ENCODE data around the gene C2orf68. TPM values are rescaled to one million over a fixed set of nuclear protein-coding genes. Genes with fewer than 3 reads are reported as not detected.

C2orf68 gene
- total and polyA plus RNA-seq, 9 of the 15 experiments (the other 6 are each of a cell fraction or from before 2014, with no cell fraction given), result 22.1 to 50.0 (median 31.8) TPM

DNA sequence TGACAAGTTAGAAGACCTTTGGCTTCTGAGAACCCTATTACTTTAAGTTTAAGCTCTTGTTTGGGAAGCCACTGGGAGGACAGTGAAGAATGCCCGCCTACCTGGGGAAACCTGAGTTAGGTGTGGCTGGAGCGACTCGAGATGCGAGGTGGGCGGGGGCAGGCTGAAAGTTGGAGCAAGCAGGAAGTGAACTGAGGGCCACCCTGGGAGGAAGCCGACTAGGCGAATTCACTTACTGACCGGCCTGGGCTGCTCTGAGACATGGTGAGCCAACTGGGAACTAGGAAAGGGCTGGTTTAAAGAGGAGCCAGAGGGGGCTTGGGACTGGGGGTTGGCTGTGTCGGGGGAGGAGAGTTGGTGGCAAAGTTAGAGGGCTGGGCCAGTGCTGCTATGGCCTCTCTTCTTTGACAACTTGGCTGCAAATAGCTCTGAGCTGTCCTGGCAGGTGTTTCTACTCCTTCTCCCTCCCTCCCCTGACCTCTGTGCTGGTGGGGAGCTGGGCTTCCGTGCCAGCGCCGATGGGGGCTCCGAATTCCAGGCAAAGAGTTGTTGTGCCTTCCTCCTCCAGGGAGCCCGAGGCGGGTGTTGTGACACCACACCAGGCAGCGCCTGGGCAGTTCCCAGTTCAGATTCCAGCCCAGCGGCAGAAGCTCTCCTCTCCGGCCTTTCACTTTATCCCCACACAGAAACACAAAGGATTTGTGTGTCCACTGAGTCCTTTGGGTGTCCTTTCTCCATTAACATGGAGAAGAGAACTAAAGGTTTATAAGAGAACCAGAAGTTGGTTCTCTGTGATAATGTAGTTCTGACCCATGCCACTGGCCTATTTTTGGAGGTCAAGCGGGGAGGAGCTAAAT is 34.3 kb downstream of the C2orf68 start, which contains the start of gene VAMP8 (continued):
- TF ChIP-seq, protein P1, sequence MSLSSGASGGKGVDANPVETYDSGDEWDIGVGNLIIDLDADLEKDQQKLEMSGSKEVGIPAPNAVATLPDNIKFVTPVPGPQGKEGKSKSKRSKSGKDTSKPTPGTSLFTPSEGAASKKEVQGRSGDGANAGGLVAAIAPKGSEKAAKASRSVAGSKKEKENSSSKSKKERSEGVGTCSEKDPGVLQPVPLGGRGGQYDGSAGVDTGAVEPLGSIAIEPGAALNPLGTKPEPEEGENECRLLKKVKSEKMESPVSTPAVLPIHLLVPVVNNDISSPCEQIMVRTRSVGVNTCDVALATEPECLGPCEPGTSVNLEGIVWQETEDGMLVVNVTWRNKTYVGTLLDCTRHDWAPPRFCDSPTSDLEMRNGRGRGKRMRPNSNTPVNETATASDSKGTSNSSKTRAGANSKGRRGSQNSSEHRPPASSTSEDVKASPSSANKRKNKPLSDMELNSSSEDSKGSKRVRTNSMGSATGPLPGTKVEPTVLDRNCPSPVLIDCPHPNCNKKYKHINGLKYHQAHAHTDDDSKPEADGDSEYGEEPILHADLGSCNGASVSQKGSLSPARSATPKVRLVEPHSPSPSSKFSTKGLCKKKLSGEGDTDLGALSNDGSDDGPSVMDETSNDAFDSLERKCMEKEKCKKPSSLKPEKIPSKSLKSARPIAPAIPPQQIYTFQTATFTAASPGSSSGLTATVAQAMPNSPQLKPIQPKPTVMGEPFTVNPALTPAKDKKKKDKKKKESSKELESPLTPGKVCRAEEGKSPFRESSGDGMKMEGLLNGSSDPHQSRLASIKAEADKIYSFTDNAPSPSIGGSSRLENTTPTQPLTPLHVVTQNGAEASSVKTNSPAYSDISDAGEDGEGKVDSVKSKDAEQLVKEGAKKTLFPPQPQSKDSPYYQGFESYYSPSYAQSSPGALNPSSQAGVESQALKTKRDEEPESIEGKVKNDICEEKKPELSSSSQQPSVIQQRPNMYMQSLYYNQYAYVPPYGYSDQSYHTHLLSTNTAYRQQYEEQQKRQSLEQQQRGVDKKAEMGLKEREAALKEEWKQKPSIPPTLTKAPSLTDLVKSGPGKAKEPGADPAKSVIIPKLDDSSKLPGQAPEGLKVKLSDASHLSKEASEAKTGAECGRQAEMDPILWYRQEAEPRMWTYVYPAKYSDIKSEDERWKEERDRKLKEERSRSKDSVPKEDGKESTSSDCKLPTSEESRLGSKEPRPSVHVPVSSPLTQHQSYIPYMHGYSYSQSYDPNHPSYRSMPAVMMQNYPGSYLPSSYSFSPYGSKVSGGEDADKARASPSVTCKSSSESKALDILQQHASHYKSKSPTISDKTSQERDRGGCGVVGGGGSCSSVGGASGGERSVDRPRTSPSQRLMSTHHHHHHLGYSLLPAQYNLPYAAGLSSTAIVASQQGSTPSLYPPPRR (CRISPR knock-in tag; IDR thresholded peaks at IDR 0.05; ENCODE audit: borderline replicate concordance), result no peak
- TF ChIP-seq, protein P2, sequence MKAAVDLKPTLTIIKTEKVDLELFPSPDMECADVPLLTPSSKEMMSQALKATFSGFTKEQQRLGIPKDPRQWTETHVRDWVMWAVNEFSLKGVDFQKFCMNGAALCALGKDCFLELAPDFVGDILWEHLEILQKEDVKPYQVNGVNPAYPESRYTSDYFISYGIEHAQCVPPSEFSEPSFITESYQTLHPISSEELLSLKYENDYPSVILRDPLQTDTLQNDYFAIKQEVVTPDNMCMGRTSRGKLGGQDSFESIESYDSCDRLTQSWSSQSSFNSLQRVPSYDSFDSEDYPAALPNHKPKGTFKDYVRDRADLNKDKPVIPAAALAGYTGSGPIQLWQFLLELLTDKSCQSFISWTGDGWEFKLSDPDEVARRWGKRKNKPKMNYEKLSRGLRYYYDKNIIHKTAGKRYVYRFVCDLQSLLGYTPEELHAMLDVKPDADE (conservative IDR thresholded peaks at IDR 0.05; ENCODE audit: control insufficient read depth, low read depth, low read length), result peak; percentile 72
- TF ChIP-seq COPS2 (conservative IDR thresholded peaks at IDR 0.05), result no peak
- 0 out of 2 replicates have a peak, but pooled peaks have one; percentile 32 for TF ChIP-seq JUND (IDR thresholded peaks at IDR 0.05; ENCODE audit: borderline replicate concordance, low read depth, low read length)
- TF ChIP-seq JUND (tag; IDR thresholded peaks at IDR 0.05; ENCODE audit: borderline replicate concordance, low read depth, low read length), result no peak; the same call in 2 of the 3 replicates
- TF ChIP-seq ZNF589 (CRISPR knock-in tag; IDR thresholded peaks at IDR 0.05; ENCODE audit: low read depth), result peak; percentile 60; the same call in 1 of the 2 replicates
- TF ChIP-seq, protein P3, sequence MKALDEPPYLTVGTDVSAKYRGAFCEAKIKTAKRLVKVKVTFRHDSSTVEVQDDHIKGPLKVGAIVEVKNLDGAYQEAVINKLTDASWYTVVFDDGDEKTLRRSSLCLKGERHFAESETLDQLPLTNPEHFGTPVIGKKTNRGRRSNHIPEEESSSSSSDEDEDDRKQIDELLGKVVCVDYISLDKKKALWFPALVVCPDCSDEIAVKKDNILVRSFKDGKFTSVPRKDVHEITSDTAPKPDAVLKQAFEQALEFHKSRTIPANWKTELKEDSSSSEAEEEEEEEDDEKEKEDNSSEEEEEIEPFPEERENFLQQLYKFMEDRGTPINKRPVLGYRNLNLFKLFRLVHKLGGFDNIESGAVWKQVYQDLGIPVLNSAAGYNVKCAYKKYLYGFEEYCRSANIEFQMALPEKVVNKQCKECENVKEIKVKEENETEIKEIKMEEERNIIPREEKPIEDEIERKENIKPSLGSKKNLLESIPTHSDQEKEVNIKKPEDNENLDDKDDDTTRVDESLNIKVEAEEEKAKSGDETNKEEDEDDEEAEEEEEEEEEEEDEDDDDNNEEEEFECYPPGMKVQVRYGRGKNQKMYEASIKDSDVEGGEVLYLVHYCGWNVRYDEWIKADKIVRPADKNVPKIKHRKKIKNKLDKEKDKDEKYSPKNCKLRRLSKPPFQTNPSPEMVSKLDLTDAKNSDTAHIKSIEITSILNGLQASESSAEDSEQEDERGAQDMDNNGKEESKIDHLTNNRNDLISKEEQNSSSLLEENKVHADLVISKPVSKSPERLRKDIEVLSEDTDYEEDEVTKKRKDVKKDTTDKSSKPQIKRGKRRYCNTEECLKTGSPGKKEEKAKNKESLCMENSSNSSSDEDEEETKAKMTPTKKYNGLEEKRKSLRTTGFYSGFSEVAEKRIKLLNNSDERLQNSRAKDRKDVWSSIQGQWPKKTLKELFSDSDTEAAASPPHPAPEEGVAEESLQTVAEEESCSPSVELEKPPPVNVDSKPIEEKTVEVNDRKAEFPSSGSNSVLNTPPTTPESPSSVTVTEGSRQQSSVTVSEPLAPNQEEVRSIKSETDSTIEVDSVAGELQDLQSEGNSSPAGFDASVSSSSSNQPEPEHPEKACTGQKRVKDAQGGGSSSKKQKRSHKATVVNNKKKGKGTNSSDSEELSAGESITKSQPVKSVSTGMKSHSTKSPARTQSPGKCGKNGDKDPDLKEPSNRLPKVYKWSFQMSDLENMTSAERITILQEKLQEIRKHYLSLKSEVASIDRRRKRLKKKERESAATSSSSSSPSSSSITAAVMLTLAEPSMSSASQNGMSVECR (CRISPR knock-in tag; IDR thresholded peaks at IDR 0.05), result 0 out of 2 replicates have a peak, but pooled peaks have one; percentile 36
- TF ChIP-seq SPI1 (IDR thresholded peaks at IDR 0.05; ENCODE audit: borderline replicate concordance, low read depth, low read length), result peak; percentile 71
- TF ChIP-seq, protein P4, sequence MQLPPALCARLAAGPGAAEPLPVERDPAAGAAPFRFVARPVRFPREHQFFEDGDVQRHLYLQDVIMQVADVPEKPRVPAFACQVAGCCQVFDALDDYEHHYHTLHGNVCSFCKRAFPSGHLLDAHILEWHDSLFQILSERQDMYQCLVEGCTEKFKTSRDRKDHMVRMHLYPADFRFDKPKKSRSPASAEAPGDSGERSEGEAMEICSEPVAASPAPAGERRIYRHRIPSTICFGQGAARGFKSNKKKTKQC (CRISPR knock-in tag; IDR thresholded peaks at IDR 0.05), result no peak
- peak; percentile 31 for TF ChIP-seq ZFX (CRISPR knock-in tag; IDR thresholded peaks at IDR 0.05)
- TF ChIP-seq GABPA (tag; conservative IDR thresholded peaks at IDR 0.05; ENCODE audit: low read depth), result peak; percentile 47
- TF ChIP-seq ZNF324 (CRISPR knock-in tag; IDR thresholded peaks at IDR 0.05), result 0 out of 2 replicates have a peak, but pooled peaks have one; percentile 7
